Mucosa of gallbladder (tissue), 1 donor: ENCODE measurements around the gene ARMC5. TPM values are rescaled to one million over a fixed set of nuclear protein-coding genes. Genes with fewer than 3 reads are reported as not detected.
"Not testable (repeated sequence)": the region's sequence is repeated elsewhere in the genome, so short reads cannot be mapped to it uniquely, and the experiment has no call there.

ENCODE experiments used
- DNase-seq: peaks from one replicate; pipeline ENCODE4 v3.0.0-alpha.2; 2020; ENCODE audit warnings: low spot score
- total RNA-seq: library from RNA; stranded (reverse); gene quantifications from one replicate; pipeline ENCODE4 v1.2.1, GENCODE V29; 2021
- donor health status: DM: no; HTN: no; CAD: no.

Gene ARMC5
- total RNA-seq, 1 donor from 2014 or later = 14.6 TPM

DNA sequence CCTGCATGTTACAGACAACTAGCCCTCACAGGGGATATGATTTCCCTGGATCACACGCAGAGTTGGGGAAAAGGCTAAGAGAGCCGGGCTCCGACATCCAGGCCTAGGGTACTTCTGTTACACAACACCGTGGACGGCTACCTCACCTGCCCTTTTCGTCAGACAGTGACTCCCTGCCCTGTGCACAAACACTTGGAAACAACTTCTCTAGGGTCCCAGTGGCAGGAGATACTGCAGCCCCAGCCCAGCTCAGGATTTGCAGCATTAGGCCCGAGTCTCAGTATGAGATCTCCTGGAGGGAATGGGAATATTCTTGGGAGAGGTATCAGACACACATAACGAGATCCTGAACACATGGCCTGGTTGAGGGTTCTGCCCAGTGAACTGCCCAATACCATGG is 40.6 kb downstream of the ARMC5 start:
- DNase-seq = no peak

DNA sequence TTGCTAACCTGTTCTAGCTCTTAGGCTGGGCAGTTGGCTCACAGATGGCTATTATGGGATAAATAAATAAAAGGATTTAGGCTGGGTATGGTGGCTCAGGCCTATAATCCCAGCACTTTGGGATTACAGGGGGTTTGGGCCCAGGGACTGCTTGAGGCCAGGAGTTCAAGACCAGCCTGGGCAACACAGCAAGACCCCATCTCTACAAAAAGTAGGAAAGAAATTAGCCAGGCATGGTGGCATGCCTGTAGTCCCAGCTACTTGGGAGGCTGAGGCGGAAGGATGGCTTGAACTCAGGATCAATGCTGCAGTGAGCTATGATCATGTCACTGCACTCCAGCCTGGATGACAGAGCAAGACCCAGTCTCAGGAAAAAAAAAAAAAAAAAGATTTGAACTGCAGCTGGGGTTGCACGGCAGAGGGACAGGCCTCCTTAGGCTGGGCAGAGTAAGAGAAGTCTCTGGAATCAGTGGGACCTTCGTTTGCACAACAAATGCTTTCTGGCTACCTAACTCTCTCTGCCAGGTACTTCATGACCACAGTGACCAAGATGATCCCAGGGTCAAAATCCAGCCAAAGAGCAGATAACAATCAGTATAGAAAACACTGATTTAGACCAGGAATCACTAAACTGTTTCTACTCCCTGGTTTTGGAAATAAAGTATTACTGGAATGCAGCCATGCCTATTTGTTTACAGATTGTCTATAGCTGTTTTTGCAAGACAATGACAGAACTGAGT is 42.1 kb downstream of the ARMC5 start:
- no peak for DNase-seq

DNA sequence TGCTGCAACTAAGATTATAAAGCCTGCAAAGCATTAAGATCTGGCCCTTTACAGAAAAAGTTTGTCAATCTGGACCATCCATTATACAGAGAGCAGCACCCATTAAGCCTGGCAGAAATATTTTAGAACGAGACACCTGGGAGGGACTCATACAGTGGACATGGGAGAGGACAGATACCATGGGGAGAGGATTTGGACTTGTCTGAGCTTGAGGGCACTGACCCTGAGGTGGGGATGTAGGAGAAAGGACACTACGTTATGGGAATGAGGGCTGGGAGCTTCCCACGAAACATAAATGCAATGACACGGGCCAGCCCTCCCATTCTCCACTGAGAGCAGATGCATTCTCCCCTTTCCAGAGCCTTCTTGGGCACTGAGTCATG is 42.7 kb downstream of the ARMC5 start:
- no peak for DNase-seq

GRCh38 chr16:31502981-31503380 is 43.7 kb downstream of the ARMC5 start:
- no peak for DNase-seq

DNA sequence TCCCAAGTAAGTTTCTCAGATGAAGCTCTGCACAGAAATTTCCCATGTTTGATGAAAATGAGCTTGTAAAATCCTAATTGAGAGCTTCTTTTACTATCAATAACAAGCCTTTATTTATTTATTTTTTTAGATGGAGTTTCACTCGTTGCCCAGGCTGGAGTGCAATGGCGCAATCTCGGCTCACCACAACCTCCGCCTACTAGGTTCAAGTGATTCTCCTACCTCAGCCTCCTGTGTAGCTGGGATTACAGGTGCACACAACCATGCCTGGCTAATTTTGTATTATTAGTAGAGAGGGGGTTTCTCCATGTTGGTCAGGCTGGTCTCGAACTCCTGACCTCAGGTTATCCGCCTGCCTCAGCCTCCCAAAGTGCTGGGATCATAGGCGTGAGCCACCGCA is 44.3 kb downstream of the ARMC5 start:
- DNase-seq = not testable (repeated sequence)

- DNase-seq = no peak
Measured at GRCh38 chr16:31504159-31504558, 44.9 kb downstream of the ARMC5 start.

DNA sequence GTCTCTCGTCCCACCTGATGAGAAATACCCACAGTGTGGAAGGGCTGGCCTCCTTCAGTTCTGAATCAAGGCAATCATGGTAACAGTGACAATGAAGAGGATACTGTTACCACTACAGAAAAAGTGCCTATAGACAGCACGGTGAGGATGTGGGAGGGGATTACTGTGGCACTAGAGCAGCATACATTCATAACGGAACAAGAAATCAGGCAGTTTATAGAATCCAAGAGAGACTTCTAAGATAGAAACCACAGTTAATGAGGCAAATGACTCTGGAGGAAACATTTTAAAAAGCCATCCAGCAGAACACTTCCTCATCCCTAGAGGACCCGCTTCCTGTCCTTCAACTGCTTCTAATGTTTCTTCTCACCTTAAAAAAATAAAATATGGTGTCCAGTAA is 46.2 kb downstream of the ARMC5 start:
- no peak for DNase-seq

GRCh38 chr16:31507617-31507928 is 48.3 kb downstream of the ARMC5 start:
- DNase-seq = no peak

DNA sequence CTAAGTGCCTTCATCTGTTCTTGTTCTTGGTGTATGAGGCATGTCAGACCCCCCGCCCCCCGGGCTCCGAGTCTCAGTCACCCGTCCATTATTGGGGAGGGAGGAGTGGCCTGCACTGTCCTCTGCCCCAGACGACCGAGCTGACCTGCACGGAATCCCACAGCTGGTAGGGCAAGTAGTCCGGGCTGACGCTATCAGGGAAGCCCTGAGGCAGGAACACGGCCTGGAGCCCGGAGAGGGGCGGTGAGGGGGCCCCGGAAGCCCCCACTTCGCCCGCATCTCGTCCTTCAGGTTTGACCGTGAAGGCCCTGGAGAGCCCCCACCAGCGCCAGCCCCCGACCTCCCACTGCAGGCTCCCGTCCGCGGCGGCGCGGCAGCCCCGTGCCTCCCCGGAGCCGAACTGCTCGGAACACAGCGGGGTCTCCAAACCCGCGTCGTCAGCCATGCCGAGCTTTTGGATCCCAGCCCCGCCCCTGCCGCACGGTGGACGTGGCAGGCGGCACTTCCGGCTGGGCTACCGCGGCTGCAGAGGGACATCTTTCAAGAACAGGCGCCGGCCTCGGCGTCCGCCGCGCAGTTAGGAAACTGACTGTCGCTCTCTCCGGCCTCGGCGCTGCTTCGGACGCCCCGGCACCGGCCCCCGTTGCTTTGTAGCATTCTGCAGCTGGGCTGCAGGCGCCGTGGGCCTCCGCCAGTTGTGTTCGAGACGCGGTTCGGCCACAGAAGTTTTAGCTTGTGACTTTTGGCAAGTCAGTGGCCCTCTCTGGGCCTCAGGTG is 48.8 kb downstream of the ARMC5 start, which contains the start of gene RUSF1:
Gene RUSF1, minus strand, starts transcription at position 463 of the 777 bp plus-strand sequence. Its CDS starts 18 bp downstream, at position 445.
- DNase-seq = peak; percentile 92

- DNase-seq = no peak
Measured at GRCh38 chr16:31508706-31509195, 49.5 kb downstream of the ARMC5 start.

DNA sequence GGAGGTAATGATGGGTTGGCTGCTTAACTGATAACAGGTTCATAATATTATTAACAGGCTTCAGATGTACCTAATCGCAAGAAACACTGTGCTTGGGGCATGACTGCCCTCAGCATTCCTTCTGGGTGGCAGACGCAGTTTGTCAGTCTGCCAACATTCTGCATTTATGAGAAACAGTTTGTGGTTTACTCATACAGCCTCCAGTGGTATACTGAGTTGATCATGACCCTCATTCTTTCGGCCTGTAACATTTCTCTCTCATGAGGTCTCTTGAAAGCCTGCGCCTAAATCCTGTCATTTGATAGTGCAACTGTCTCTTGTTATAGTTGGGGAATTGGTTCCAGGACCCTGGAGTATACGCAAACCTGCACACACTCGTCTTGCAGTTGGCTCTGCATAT is 53.8 kb downstream of the ARMC5 start:
- DNase-seq = no peak

- no peak for DNase-seq
Measured at GRCh38 chr16:31513884-31514283, 54.6 kb downstream of the ARMC5 start.

Other genes with a start within 250 kb of the ARMC5 start
- 0.06 TPM for gene TRIM72, start 245.4 kb upstream of the ARMC5 start, total RNA-seq
- gene PYDC1, start 242.4 kb upstream of the ARMC5 start, total RNA-seq = not detected
- 14.9 TPM for gene ITGAM, start 199.5 kb upstream of the ARMC5 start, total RNA-seq
- 16.1 TPM for gene ITGAX, start 104.3 kb upstream of the ARMC5 start, total RNA-seq
- gene ITGAD, start 66.2 kb upstream of the ARMC5 start, total RNA-seq = 0.09 TPM
- gene COX6A2, start 31.1 kb upstream of the ARMC5 start, total RNA-seq = 1.3 TPM
- gene ZNF843, start 16.7 kb upstream of the ARMC5 start, total RNA-seq = 1.2 TPM
- gene TGFB1I1, start 12.7 kb downstream of the ARMC5 start, total RNA-seq = 85.5 TPM
- gene SLC5A2, start 23.6 kb downstream of the ARMC5 start, total RNA-seq = 3.7 TPM
- 82.6 TPM for gene RUSF1, start 48.9 kb downstream of the ARMC5 start, total RNA-seq
- gene AHSP, start 68.4 kb downstream of the ARMC5 start, total RNA-seq = not detected